Panc1 (cell line): ENCODE results near the gene AKAP14. TPM values are rescaled to one million over a fixed set of nuclear protein-coding genes. Genes with fewer than 3 reads are reported as not detected.

Experiments used
- ATAC-seq: fragments of 200-7000 bp; cut with Tn5 transposase; 2 replicates; pipeline ENCODE4 v1.9.1; 2020; ENCODE audit warnings: mild to moderate bottlenecking, moderate library complexity
- BruUV-seq: library from RNA; stranded (reverse); fragments of 400-500 nt; replicated peaks from 2 replicates; lab custom pipeline; 2021; lab: Mats Ljungman, UMichigan
- CTCF ChIA-PET: fragments of 300-600 bp; sonication (Branson Sonifier 250); formaldehyde crosslinking; loops from one replicate; lab custom pipeline; 2022; ENCODE audit warnings: antibody characterized with exemption; lab: Charles Lee
- POLR2A ChIA-PET: fragments of 300-600 bp; sonication (Branson Sonifier 250); formaldehyde crosslinking; loops from one replicate; lab custom pipeline; 2022; ENCODE audit warnings: antibody characterized with exemption; lab: Charles Lee
- DNase-seq: peaks from one replicate; pipeline ENCODE4 v3.0.0-alpha.2; 2010; ENCODE audit warnings: low read depth, low spot score
- H3K27ac ChIP-seq: 2 replicates; pipeline ENCODE4 v1.5.1; 2011; ENCODE audit warnings: mild to moderate bottlenecking, low read length, inconsistent platforms
- H3K27me3 ChIP-seq: fragments of 200-500 bp; sonication (Bioruptor generic); 2 replicates; pipeline ENCODE4 v1.6.0; 2014; ENCODE audit warnings: low read length, inconsistent platforms; ENCODE audit not compliant: control insufficient read depth, insufficient read depth
- H3K36me3 ChIP-seq: fragments of 200-500 bp; sonication (Bioruptor generic); 2 replicates; pipeline ENCODE4 v1.5.1; 2014; ENCODE audit warnings: inconsistent platforms, mild to moderate bottlenecking, low read length, moderate library complexity; ENCODE audit not compliant: control insufficient read depth, insufficient read depth
- H3K4me1 ChIP-seq: 2 replicates; pipeline ENCODE4 v1.5.1; 2011; ENCODE audit warnings: inconsistent platforms, mild to moderate bottlenecking, low read length, moderate library complexity; ENCODE audit not compliant: control insufficient read depth, insufficient read depth
- H3K4me3 ChIP-seq, 2 experiments: 2 replicates each; pipeline ENCODE4 v1.5.1; 2011 to 2012; ENCODE audit warnings: low read depth in 2 of 2, low read length in 2 of 2, mild to moderate bottlenecking in 2 of 2, inconsistent platforms in 1 of 2, moderate library complexity in 1 of 2
- H3K9me3 ChIP-seq: fragments of 200-500 bp; sonication (Bioruptor generic); 2 replicates; pipeline ENCODE4 v1.5.1; 2014; ENCODE audit warnings: low read depth, mild to moderate bottlenecking, inconsistent platforms, low read length, moderate library complexity; ENCODE audit not compliant: control insufficient read depth, insufficient read depth
- CTCF ChIP-seq: fragments of 450-650 bp; IDR thresholded peaks from 2 replicates; pipeline ENCODE4 v1.5.1; 2017; ENCODE audit warnings: mild to moderate bottlenecking
- POLR2AphosphoS5 ChIP-seq: IDR thresholded peaks from 2 replicates; pipeline ENCODE4 v1.6.1; 2012; ENCODE audit warnings: mild to moderate bottlenecking, low read depth, low read length, moderate library complexity
- REST ChIP-seq, 2 experiments: IDR thresholded peaks; 2 replicates each; pipeline ENCODE4 v1.6.1; 2011 to 2012; ENCODE audit warnings: low read depth in 2 of 2, control low read depth in 1 of 2, low read length in 1 of 2, mild to moderate bottlenecking in 1 of 2, moderate library complexity in 1 of 2; ENCODE audit not compliant: insufficient read depth in 1 of 2
- SIN3A ChIP-seq: IDR thresholded peaks from 2 replicates; pipeline ENCODE4 v1.6.1; 2012; ENCODE audit warnings: low read depth, mild to moderate bottlenecking, low read length, moderate library complexity, borderline replicate concordance; ENCODE audit not compliant: insufficient read depth
- TCF7L2 ChIP-seq: IDR thresholded peaks from 2 replicates; pipeline ENCODE4 v1.6.1; 2011; ENCODE audit warnings: mild to moderate bottlenecking, low read depth, low read length, inconsistent platforms
- in situ Hi-C: cut with HindIII; loops from 2 replicates; pipeline ENCODE4 v1.10.0; 2016; ENCODE audit warnings: low sequenced_read_pairs, low pct_unique_long_range_greater_than_20kb
- intact Hi-C: fragments of 100-400 bp; cut with micrococcal nuclease; formaldehyde crosslinking; loops from one replicate; pipeline ENCODE4 v1.10.0; 2022; ENCODE audit not compliant: unreplicated experiment
- total RNA-seq: library from RNA; stranded (reverse); gene quantifications from one replicate; pipeline ENCODE4 v1.2.1, GENCODE V29; 2021; ENCODE audit not compliant: unreplicated experiment

Gene AKAP14
- total RNA-seq, 1 experiment from 2014 or later, result 0.28 TPM

GRCh38 chrX:119880076-119880475 is 15.6 kb upstream of the AKAP14 start:
- CTCF ChIA-PET, result interaction anchor here (0.6 kb wide), 1 partner anchor 229 kb away, joined by 3 read pairs; no protein-coding TSS in a partner anchor
- H3K4me3 ChIP-seq, result no peak overlapping the region
- H3K9me3 ChIP-seq, result no peaks in the 10 kb centered on the region
- intact Hi-C loops (no loop called here), in situ Hi-C loops (no loop called here)
- TF ChIP-seq SIN3A, result no peak
- no peak for TF ChIP-seq CTCF
- no peak for TF ChIP-seq POLR2AphosphoS5
- no peak for TF ChIP-seq REST (IDR thresholded peaks at IDR 0.05; ENCODE audit: insufficient read depth in 1 of 2, low read depth in 2 of 2, low read length in 1 of 2)
- no peak for TF ChIP-seq TCF7L2
- H3K27ac ChIP-seq, result no peak overlapping the region
- no peak for DNase-seq
- no peak for ATAC-seq
- no peaks in the 10 kb centered on the region for H3K4me1 ChIP-seq
- no peaks in the 10 kb centered on the region for H3K27me3 ChIP-seq
- BruUV-seq, result no TSS peak
- POLR2A ChIA-PET, result no interaction called here
- H3K36me3 ChIP-seq, result peaks cover 8% of the 10 kb centered on the region; the same call in 1 of the 2 replicates

- no peaks in the 10 kb centered on the region for H3K4me1 ChIP-seq
- POLR2A ChIA-PET, result no interaction called here
- in situ Hi-C loops, result no loop called here
- no peaks in the 10 kb centered on the region for H3K27me3 ChIP-seq
- no peaks in the 10 kb centered on the region for H3K9me3 ChIP-seq
- H3K27ac ChIP-seq, result no peak overlapping the region
- no TSS peak for BruUV-seq
- DNase-seq (peak; percentile 62), ATAC-seq (peak; percentile 95)
- H3K36me3 ChIP-seq, result peaks cover 8% of the 10 kb centered on the region; the same call in 1 of the 2 replicates
- intact Hi-C loops, result no loop called here
- TF ChIP-seq REST (IDR thresholded peaks at IDR 0.05; ENCODE audit: insufficient read depth in 1 of 2, low read depth in 2 of 2, low read length in 1 of 2) (no peak), SIN3A (no peak), TCF7L2 (no peak), POLR2AphosphoS5 (no peak), CTCF (peak; percentile 87)
- CTCF ChIA-PET, result interaction anchor here (0.6 kb wide), 1 partner anchor 228 kb away, joined by 3 read pairs; no protein-coding TSS in a partner anchor
- H3K4me3 ChIP-seq, result no peak overlapping the region
Measured at GRCh38 chrX:119880552-119881437, 14.9 kb upstream of the AKAP14 start.
